ENCODE measurements around the gene AMHR2.

Gene AMHR2

GRCh38 chr12:53480491-53481442 lies 57.1 kb downstream of the AMHR2 start:
- no peak for DNase-seq (ENCODE audit: low read depth in 2 of 2)

Data from stimulated activated CD8-positive, alpha-beta memory T cell treated with anti-CD3 and anti-CD28 coated beads, Interleukin-7, amount 100 ng/mL, for 4 hours (primary cell).